NCI-H524 treated with DMSO at 0.1 percent for 48 hours (cell line): Measurements from ENCODE around the gene CENPP.
"Not testable (repeated sequence)": the region's sequence is repeated elsewhere in the genome, so short reads cannot be mapped to it uniquely, and the experiment has no call there.

ENCODE experiments used
- DNase-seq: peaks from one replicate; lab custom pipeline; 2025; lab: John Stamatoyannopoulos, UW

CENPP gene

GRCh38 chr9:92538541-92538940 is 212.8 kb downstream of the CENPP start:
- DNase-seq = no peak

DNA sequence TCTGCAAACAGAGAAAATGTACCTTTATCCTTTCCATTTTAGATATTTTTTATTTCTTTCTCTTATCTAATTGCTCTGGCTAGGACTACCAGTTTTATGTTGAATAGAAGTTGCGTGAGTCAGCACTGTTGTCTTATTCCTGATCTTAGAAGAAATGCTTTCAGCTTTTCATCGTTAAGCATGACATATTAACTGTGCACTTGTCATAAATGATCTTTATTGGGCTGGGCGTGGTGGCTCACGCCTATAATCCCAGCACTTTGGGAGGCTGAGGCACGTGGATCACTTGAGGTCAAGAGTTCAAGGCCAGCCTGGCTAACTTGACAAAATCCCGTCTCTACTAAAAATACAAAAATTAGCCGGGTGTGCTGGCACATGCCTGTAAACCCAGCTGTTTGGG is 218.2 kb downstream of the CENPP start:
- no peak for DNase-seq

DNA sequence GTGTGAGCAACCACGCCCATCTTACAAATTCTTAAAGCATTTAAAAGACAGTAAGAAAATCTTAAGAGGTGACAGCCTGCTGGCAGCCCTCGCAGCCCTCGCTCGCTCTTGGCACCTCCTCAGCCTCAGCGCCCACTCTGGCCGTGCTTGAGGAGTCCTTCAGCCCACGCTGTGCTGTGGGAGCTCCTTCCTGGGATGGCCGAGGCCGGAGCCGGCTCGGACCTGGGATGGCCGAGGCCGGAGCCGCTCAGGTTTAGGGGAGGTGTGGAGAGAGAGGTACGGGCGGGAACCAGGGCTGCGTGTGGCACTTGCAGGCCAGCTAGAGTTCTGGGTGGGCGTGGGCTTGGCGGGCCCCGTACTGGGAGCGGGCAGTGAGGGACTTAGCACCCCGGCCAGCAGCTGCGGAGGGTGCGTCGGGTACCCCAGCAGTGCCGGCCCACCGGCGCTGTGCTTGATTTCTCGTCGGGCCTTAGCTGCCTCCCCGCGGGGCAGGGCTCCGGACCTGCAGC is 219.3 kb downstream of the CENPP start:
- no peak for DNase-seq

DNA sequence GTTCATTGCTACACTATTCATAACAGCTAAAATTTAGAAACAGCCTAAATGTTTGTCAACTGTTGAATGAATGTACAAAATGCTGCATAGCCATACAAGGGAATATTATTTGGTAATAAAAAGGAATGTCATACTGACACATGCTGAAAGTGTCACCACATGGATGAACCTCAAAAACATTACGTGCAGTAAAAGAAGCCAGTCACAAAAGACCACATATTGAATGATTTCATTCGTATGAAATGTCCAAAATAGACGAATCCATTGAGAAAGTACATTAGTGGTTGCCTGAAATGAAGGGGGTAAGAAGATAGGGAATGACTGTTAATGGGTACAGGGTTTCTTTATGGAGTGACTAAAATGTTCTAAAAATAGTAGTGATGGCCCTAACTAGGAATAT is 221.6 kb downstream of the CENPP start:
- no peak for DNase-seq

- DNase-seq = no peak
These were observed 225.0 kb downstream of the CENPP start for GRCh38 chr9:92550765-92551164.

GRCh38 chr9:92558612-92559374 is 233.0 kb downstream of the CENPP start:
- DNase-seq = no peak

DNA sequence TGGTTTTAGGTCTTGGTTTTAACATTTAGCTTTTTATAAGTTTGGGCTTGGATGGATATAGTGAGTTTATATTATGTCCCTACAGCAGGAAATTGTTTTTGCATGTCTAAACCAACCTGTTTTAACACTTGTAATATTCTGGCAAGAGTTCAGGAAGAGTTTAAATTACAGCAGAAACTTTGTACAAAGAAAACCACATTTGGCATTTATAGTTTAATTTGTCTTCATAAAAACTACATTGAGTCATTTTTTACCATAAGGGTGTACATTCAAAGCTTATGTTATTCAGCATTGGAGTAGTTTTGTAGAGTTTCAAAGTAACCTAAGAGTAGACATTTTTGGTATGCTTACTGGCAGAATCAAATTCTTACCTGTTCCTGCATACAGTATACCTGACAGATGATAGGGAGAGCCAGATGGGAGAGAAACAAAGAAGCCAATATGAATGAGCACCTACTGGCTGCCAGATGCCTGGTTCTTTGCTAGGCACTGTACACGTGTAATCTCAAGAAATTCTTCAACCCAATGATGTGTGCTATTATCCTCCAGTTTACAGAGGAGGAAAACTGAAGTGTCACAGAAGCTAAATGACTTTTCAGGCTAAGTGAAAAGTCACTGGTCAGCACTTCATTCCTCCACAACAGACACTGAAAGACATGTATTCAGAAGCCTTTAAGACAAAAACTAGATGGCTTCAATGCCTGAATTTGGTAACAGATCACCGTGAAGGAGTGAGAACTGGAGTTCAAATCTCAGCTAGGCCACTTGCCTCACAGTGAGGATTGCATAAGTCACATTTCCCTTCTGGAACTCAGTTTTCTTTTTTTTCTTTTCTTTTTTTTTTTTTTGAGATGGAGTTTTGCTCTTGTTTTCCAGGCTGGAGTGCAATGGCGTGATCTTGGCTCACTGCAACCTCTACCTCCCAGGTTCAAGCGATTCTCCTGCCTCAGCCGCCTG is 235.9 kb downstream of the CENPP start:
- DNase-seq = no peak

DNA sequence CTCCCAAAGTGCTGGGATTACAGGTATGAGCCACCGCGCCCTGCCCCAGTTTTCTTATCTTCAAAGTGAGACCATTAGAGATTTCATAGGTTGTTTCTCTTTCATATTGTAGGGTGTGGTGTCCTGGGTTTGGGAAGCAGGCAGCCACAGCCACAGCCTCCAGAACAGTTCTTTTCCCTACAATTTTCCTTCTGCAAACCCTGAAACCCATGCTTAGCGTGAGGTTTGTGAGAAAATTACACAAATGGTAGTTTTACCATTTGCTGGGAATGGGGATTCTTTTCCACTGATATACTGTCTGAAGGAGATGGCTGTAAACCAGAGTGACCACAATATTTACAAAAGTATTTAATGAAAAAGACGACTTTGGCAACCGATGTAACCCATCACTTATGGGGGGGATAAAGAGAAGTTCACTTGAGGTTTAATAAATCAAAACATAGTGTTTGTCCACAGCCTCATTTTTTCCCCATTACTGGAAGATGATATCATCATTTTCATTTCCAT is 236.8 kb downstream of the CENPP start:
- DNase-seq = no peak

GRCh38 chr9:92563116-92564100 is 237.7 kb downstream of the CENPP start:
- DNase-seq = no peak

DNA sequence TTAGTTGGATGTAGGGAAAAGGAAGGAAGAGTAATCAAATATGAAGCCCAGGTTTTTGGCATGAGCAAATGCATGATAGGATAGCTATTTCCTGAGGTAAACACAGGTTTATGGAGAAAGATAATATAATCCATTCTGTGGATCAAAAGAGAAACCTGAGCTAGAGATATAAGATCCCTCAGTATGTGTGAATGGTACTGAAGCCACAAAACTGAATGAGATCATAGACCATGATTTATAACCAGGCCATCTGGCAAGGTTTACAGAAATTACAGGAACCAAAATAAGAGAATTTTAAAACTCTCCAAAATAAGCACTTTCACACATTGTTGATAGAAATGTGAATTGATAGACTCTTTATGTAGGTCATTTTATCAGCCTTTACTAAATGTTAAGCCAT is 238.8 kb downstream of the CENPP start:
- DNase-seq = no peak

GRCh38 chr9:92564982-92565381 is 239.2 kb downstream of the CENPP start:
- DNase-seq = no peak

GRCh38 chr9:92571871-92572270 is 246.1 kb downstream of the CENPP start:
- not testable (repeated sequence) for DNase-seq

- not testable (repeated sequence) for DNase-seq
These were observed 247.9 kb downstream of the CENPP start for GRCh38 chr9:92573612-92574011.

GRCh38 chr9:92576175-92576574 is 250.4 kb downstream of the CENPP start:
- no peak for DNase-seq

GRCh38 chr9:92589923-92590322 is 264.2 kb downstream of the CENPP start:
- no peak for DNase-seq

DNA sequence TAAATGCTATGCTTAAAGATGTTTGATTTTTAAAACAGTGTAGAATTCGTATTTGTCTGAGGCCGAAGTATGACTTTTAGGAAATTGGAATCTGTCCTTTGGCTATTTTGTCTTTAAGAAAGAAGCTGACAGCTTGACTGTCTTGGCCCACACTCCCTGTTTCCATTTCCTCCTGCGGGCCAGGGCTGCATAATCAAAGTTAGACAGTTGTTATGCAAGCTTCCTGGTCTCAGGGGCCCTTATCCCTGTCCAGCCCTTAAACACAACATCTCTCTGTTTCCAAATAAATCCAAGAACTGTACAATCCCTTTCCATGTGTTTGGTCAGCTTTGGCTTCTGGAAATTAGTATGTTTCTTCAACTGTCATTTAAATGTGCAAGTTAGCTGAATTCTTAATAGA is 264.6 kb downstream of the CENPP start:
- DNase-seq = no peak

GRCh38 chr9:92592537-92592936 is 266.8 kb downstream of the CENPP start:
- DNase-seq = no peak

- DNase-seq = no peak
These were observed 267.5 kb downstream of the CENPP start for GRCh38 chr9:92592946-92593861.

DNA sequence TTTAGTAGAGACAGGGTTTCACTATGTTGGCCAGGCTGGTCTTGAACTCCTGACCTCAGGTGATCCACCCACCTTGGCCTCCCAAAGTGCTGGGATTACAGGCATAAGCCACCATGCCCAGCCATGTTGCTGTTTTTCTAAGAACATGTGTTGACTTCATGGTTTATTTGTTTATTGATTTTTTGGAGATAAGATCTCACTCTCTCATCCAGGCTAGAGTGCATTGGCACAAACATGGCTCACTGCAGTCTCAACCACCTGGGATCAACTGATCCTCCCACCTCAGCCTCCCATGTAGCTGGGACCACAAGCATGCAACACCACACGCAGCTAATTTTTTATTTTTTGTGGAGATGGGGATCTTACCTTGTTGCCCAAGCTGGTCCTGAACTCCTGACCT is 269.3 kb downstream of the CENPP start:
- not testable (repeated sequence) for DNase-seq

- no peak for DNase-seq
These were observed 270.2 kb downstream of the CENPP start for GRCh38 chr9:92595930-92596329.
